ENCODE measurements around the gene PTGIS.

- TF ChIP-seq CTCF (IDR thresholded peaks at IDR 0.05; ENCODE audit: insufficient read depth, low read length) (no peak), POLR2AphosphoS5 (IDR thresholded peaks at IDR 0.05; ENCODE audit: low read depth) (no peak), GABPA (IDR thresholded peaks at IDR 0.05; ENCODE audit: low read depth) (no peak), REST (IDR thresholded peaks at IDR 0.05; ENCODE audit: insufficient replicate concordance, low read depth) (no peak)
These were observed 60.0 kb downstream of the PTGIS start for GRCh38 chr20:49507741-49508434.
